ENCODE data around the gene PTPN3.

Gene PTPN3

GRCh38 chr9:109419531-109419930 is 78.6 kb downstream of the PTPN3 start:
- no peak for DNase-seq

GRCh38 chr9:109418827-109419226 is 79.3 kb downstream of the PTPN3 start:
- DNase-seq, result no peak

- no peak for DNase-seq
Measured at GRCh38 chr9:109417585-109418544, 80.2 kb downstream of the PTPN3 start.

- DNase-seq, result no peak
Measured at GRCh38 chr9:109417054-109417453, 81.1 kb downstream of the PTPN3 start.

GRCh38 chr9:109416135-109416706 is 81.9 kb downstream of the PTPN3 start:
- DNase-seq, result no peak

GRCh38 chr9:109414125-109414785 is 83.9 kb downstream of the PTPN3 start:
- DNase-seq, result no peak

- DNase-seq, result no peak
Measured at GRCh38 chr9:109411798-109412352, 86.2 kb downstream of the PTPN3 start.

GRCh38 chr9:109411069-109411761 is 86.9 kb downstream of the PTPN3 start:
- no peak for DNase-seq

- DNase-seq, result no peak
Measured at GRCh38 chr9:109409773-109410397, 88.2 kb downstream of the PTPN3 start.

GRCh38 chr9:109408759-109409462 is 89.2 kb downstream of the PTPN3 start:
- DNase-seq, result no peak

GRCh38 chr9:109403766-109404320 is 94.3 kb downstream of the PTPN3 start:
- no peak for DNase-seq

GRCh38 chr9:109403116-109403515 is 95.0 kb downstream of the PTPN3 start:
- DNase-seq, result no peak

- DNase-seq, result no peak
Measured at GRCh38 chr9:109401990-109402318, 96.2 kb downstream of the PTPN3 start.

GRCh38 chr9:109401169-109401989 is 96.7 kb downstream of the PTPN3 start:
- DNase-seq, result no peak

- DNase-seq, result no peak
Measured at GRCh38 chr9:109399258-109399767, 98.8 kb downstream of the PTPN3 start.

- DNase-seq, result no peak
Measured at GRCh38 chr9:109391176-109391575, 106.9 kb downstream of the PTPN3 start.

GRCh38 chr9:109387856-109388255 is 110.3 kb downstream of the PTPN3 start:
- DNase-seq, result no peak

GRCh38 chr9:109387206-109387605 is 110.9 kb downstream of the PTPN3 start:
- no peak for DNase-seq

GRCh38 chr9:109385499-109385898 is 112.6 kb downstream of the PTPN3 start:
- DNase-seq, result no peak

GRCh38 chr9:109383947-109384346 is 114.2 kb downstream of the PTPN3 start:
- DNase-seq, result no peak

Data from amniotic stem cell (primary cell).